NCI-H2171 (cell line): ENCODE data around the gene DNAH11.

Experiments
- DNase-seq: peaks from one replicate; lab custom pipeline; 2025; lab: John Stamatoyannopoulos, UW

The DNAH11 gene

DNA sequence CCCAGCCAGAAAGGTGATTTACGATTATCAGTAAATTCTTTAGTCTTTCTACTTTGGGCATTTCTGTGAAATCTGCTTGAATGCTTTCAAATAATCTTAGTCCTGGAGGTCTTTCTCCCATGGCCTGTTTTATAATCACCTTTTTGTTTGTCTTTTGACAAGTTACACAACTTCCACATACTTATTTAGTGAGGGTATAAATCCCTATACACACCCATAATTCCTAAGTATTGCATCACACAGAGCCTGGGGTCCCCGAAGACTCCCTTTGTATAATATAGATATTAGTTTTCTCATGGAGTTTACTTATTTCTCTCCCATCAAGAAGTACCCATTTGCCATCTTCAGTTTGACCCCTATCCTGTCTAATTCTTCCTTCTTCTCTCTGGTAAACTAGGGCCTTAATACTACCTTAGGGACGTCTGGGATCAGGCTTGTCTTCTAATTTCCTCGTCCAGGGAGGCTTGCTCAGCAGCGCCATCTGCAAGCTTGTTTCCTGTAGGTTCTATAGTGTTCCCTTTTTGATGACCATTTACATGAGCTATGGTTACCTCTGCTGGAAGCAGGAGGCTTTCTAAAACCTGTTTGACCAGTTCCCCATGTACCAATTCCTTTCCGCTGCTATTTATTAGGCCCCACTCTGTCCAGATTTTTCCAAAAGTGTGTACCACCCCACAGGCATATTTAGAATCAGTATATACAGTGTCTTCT is 8.1 kb downstream of the DNAH11 start:
- DNase-seq: no peak

- no peak for DNase-seq
Measured at GRCh38 chr7:21562385-21562784, 19.5 kb downstream of the DNAH11 start.

- no peak for DNase-seq
Measured at GRCh38 chr7:21565614-21566013, 22.8 kb downstream of the DNAH11 start.

- DNase-seq: no peak
Measured at GRCh38 chr7:21566094-21566493, 23.3 kb downstream of the DNAH11 start.

GRCh38 chr7:21568762-21569161 is 25.9 kb downstream of the DNAH11 start:
- no peak for DNase-seq

DNA sequence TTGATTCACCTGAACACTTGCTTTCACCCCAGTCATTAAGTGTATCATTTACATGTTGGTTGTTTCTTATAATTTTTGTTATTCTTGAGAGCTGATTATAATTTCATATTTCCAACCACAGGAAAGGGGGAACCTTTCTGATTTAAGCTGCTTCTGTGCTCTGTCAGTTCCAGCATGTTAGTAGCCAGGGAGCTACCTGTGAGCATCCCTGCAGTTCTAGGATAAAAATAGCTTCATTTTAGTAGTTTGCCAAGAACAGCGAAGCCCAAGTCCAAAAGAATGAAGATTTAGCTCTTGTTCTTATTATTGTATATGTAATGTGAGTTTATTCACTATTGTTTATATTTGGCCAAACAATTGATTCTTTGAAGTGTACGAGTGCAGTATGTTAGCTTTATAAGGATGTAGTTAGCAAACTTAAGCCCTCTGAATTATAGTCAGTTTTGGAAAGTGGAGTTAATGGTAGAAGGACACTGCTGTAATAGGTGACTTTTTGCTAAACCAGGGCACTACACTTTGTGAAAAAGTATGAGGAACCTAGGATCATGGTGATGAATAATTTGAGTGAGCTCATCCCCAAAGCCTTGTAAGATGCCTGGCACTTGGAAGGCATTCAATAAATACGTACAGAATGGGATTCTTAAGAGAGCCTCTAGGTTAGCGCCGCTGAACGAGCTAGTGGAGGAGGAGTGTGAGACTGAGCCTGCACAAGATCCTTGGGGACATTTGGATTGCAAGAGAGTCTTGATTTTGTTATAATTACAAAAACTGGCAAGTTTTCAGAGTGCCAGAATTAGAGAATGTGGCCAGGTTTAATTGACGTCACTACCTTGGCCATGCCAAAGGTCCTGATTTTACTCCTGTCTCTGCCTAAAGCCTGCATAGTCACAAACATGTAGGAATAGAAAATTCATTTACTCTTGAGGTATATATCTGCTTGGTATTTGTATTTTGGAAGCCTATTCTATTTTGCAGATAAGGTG is 29.8 kb downstream of the DNAH11 start:
- no peak for DNase-seq

DNA sequence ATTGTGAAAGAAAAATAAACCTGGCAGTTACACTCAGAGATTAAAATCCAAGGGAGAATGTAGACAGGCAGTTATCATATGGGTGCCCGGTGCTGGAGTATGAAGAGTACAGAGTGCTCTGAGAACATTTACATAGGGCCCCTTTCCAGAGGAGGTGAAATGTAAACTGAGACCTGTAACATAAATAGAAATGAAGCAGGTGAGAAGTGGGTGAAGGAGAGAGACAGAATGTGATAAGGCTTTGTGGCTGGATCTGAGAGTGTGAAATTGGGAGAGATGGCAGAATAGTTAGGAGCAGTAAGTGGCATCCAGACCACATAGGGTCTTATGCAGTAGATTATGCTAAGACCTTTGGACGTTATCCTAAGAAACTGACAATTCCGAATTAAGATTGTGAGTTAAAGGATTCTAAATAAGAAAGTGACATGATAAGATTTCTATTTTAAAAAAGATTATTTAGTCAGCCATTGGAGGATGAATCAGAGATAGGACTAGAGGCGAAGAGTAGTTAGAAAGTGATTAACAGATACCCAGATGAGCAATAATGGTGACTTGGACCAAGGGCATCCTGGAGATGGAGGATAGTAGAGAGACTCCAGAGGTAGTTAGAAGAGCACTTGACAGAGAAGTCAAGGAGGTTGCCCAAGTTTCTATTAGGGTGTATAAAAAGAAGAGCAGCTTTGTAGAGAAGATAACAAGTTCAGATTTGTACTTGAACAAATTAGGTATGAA is 36.7 kb downstream of the DNAH11 start:
- DNase-seq: no peak

- DNase-seq: no peak
Measured at GRCh38 chr7:21580073-21580521, 37.3 kb downstream of the DNAH11 start.

GRCh38 chr7:21585070-21585724 is 42.4 kb downstream of the DNAH11 start:
- no peak for DNase-seq

- DNase-seq: no peak
Measured at GRCh38 chr7:21587139-21587784, 44.4 kb downstream of the DNAH11 start.

DNA sequence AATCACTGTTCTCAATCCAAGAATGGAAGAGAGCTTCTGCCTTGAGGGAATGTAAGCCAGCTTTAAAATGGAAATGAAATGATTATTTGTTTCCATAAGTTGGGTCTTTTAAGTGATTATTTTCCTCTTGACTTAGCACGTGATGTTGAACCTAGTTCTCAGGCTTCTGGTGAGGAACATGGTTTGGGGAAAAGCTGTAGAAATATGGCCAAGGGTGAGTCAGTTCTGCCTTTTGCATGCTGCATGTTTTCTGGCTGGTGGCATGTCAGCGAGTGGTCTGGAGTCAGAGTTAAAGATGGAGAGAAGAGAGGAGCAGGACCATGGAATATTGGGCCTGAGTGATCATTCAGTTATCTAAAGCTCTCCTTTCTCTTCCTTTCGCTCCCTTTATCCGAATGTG is 54.0 kb downstream of the DNAH11 start:
- DNase-seq: no peak

- no peak for DNase-seq
Measured at GRCh38 chr7:21603462-21603861, 60.6 kb downstream of the DNAH11 start.

GRCh38 chr7:21603972-21604749 is 61.3 kb downstream of the DNAH11 start:
- DNase-seq: no peak

GRCh38 chr7:21605008-21605585 is 62.3 kb downstream of the DNAH11 start:
- DNase-seq: no peak

- DNase-seq: no peak
Measured at GRCh38 chr7:21608465-21608864, 65.6 kb downstream of the DNAH11 start.

DNA sequence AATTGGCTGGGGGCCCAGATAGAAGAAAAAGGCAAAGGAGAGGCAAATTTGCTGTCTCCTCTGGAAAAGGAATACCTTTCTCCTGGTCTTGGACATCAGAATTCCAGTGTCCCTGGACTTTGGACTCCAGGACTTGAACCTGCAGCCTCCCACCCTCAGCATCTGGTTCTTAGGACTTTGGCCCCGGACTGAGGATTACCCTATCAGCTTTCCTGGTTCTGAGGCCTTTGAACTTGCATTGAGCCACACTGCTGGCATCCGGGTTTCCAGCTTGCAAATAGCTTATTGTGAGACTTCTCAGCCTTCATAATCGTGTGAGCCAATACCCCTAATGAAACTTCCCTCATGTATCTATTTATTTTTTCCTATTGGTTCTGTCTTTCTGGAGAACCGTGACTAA is 68.3 kb downstream of the DNAH11 start:
- DNase-seq: no peak

DNA sequence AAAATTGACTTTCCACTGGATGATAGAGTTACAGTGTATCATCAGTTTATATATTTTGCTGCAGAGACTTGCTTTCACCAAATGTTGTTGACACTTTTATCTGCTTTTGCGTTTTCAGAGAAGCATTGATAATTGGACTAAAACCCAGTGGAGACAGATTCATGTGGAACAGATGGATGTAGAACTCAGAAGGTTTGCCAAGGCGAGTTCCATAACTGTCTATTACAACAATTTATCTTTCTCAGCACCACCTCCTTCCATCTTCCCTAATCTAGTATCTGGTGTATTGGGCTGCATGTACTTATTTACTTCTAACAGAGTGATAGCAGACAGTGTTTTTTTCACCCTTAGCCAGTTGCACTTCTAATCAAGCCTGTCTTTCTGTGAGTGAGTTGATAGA is 73.3 kb downstream of the DNAH11 start:
- no peak for DNase-seq

DNA sequence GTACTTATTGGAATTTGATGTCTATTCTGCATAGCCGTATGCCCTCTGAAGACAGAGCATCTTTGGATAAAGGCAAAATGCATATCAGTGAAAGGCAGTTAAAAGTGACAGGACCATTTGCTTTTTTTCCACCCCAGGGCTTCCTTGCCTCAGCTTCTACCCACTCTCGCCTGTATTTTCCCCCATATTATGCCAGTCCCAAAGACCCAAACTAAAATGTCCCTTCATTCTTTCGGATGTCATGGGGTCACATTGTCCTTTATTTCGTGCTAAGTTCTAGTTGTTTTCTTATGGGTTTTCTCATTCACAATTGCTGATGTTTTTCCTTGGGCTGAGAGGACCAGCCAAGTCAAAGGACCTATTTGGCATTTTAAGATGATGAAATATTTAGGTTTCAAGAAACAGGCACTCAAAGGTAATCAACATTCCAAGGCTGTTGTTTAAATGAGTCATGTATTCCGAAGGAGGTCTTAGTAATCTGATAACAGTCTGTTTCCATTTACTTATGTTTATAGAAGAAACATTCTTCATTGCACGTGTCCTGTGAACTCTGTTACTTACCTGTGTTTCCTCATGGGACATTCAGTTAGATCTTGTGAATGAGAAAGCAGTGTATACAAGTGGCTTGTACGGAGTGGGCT is 74.1 kb downstream of the DNAH11 start:
- DNase-seq: no peak

GRCh38 chr7:21617513-21617912 is 74.7 kb downstream of the DNAH11 start:
- DNase-seq: no peak

GRCh38 chr7:21617916-21618390 is 75.1 kb downstream of the DNAH11 start:
- DNase-seq: no peak
